CD4-positive, alpha-beta T cell treated with Interleukin-10 for 1 hour (primary cell): ENCODE results near the gene APEH.
"Not testable (repeated sequence)": the region's sequence is repeated elsewhere in the genome, so short reads cannot be mapped to it uniquely, and the experiment has no call there.

Source experiments
- DNase-seq: peaks from one replicate; pipeline ENCODE4 v3.0.0-alpha.2; 2020

Gene APEH

GRCh38 chr3:49694409-49695070 lies 20.4 kb downstream of the APEH start:
- not testable (repeated sequence) for DNase-seq

- not testable (repeated sequence) for DNase-seq
These were observed 21.3 kb downstream of the APEH start for GRCh38 chr3:49695350-49696015.

- no peak for DNase-seq
These were observed 25.3 kb downstream of the APEH start for GRCh38 chr3:49699281-49699979.

GRCh38 chr3:49700014-49700413 lies 25.9 kb downstream of the APEH start:
- no peak for DNase-seq

GRCh38 chr3:49700453-49701128 lies 26.4 kb downstream of the APEH start:
- DNase-seq: no peak

GRCh38 chr3:49701388-49702077 lies 27.4 kb downstream of the APEH start:
- DNase-seq: no peak

GRCh38 chr3:49702672-49703071 lies 28.5 kb downstream of the APEH start:
- no peak for DNase-seq

GRCh38 chr3:49703443-49703927 lies 29.3 kb downstream of the APEH start:
- peak; percentile 78 for DNase-seq

- no peak for DNase-seq
These were observed 29.8 kb downstream of the APEH start for GRCh38 chr3:49703956-49704355.

GRCh38 chr3:49704629-49705028 lies 30.5 kb downstream of the APEH start:
- DNase-seq: no peak

- no peak for DNase-seq
These were observed 31.3 kb downstream of the APEH start for GRCh38 chr3:49705390-49705960.

- no peak for DNase-seq
These were observed 32.4 kb downstream of the APEH start for GRCh38 chr3:49706456-49707112.

- no peak for DNase-seq
These were observed 32.9 kb downstream of the APEH start for GRCh38 chr3:49707113-49707480.

- no peak for DNase-seq
These were observed 35.7 kb downstream of the APEH start for GRCh38 chr3:49709852-49710251.

GRCh38 chr3:49711489-49711888 lies 37.3 kb downstream of the APEH start:
- DNase-seq: no peak

GRCh38 chr3:49712166-49712565 lies 38.0 kb downstream of the APEH start:
- no peak for DNase-seq

- no peak for DNase-seq
These were observed 38.6 kb downstream of the APEH start for GRCh38 chr3:49712631-49713317.

- no peak for DNase-seq
These were observed 39.4 kb downstream of the APEH start for GRCh38 chr3:49713336-49714105.

GRCh38 chr3:49714728-49715550 lies 40.8 kb downstream of the APEH start:
- DNase-seq: no peak
